Prostate gland (tissue), 2 donors: Measurements from ENCODE around the gene GRK1. TPM values are rescaled to one million over a fixed set of nuclear protein-coding genes. Genes with fewer than 3 reads are reported as not detected.

Experiments used
- DNase-seq: peaks from one replicate; pipeline ENCODE4 v3.0.0-alpha.2; 2019; ENCODE audit warnings: low spot score
- H3K27ac ChIP-seq, 2 donors: fragments of 200-600 bp; sonication (generic); 2 replicates each; pipeline ENCODE4 v1.5.1; 2017 to 2019
- H3K27me3 ChIP-seq: fragments of 200-600 bp; sonication (generic); replicated peaks from 2 replicates; pipeline ENCODE4 v1.5.1; 2019; ENCODE audit not compliant: insufficient read depth
- H3K36me3 ChIP-seq, 2 donors: fragments of 200-600 bp; sonication (generic); 1 replicate in 1 of 2; 2 replicates in 1 of 2; pipeline versions ENCODE4 v1.5.1 to v1.8.1; 2017 to 2019
- H3K4me1 ChIP-seq: fragments of 200-600 bp; sonication (generic); replicated peaks from 2 replicates; pipeline ENCODE4 v1.5.1; 2019
- H3K4me3 ChIP-seq, 2 donors: fragments of 200-600 bp; sonication (generic); 2 replicates each; pipeline ENCODE4 v1.5.1; 2017 to 2019
- H3K9me3 ChIP-seq: fragments of 200-600 bp; sonication (generic); 2 replicates; pipeline ENCODE4 v1.5.1; 2017
- CTCF ChIP-seq, 4 experiments: fragments of 200-600 bp in 2 of 4; fragments of 450-650 bp in 2 of 4; sonication (generic) in 2 of 4; IDR thresholded peaks; 1 replicate in 3 of 4; 2 replicates in 1 of 4; pipeline ENCODE4 v1.5.1; 2016 to 2019; ENCODE audit warnings: antibody characterized with exemption in 4 of 4, mild to moderate bottlenecking in 2 of 4, moderate library complexity in 2 of 4
- POLR2A ChIP-seq: fragments of 450-650 bp; IDR thresholded peaks from one replicate; pipeline ENCODE4 v1.6.1; 2016; ENCODE audit warnings: antibody characterized with exemption, mild to moderate bottlenecking
- POLR2AphosphoS5 ChIP-seq: sonication (generic); formaldehyde crosslinking; IDR thresholded peaks from one replicate; pipeline ENCODE4 v1.6.1; 2017; ENCODE audit warnings: antibody characterized with exemption
- WGBS: methylation state at CpG from one replicate; pipeline ENCODE4 v1.1.5; 2018; 5-methylcytosine and 5-hydroxymethylcytosine counted together
- intact Hi-C: fragments of 100-400 bp; cut with DNase I; formaldehyde crosslinking; loops from one replicate; pipeline ENCODE4 v1.14.2; 2022
- total RNA-seq, 2 donors: library from RNA; depleted of rRNA; stranded (reverse); fragments of >200 nt; gene quantifications; one replicate each; pipeline ENCODE4 v1.1.0, GENCODE V29; 2016

Gene GRK1
- total RNA-seq, 2 donors from 2014 or later, result 0.23 TPM; not detected in 1

- H3K36me3 ChIP-seq, result no peaks in the 10 kb centered on the region
- 91% methylated on average over 2 of the region's 2 CpGs for WGBS
- no peak for DNase-seq
- intact Hi-C loops, result no loop called here
- no peak overlapping the region for H3K27ac ChIP-seq
- H3K4me1 ChIP-seq, result no peaks in the 10 kb centered on the region
- H3K4me3 ChIP-seq, result no peak overlapping the region
- no peak for TF ChIP-seq POLR2AphosphoS5
- TF ChIP-seq CTCF (IDR thresholded peaks at IDR 0.05), result no peak
- no peak for TF ChIP-seq POLR2A
- H3K9me3 ChIP-seq, result no peaks in the 10 kb centered on the region
- H3K27me3 ChIP-seq, result no peaks in the 10 kb centered on the region
Observed at GRCh38 chr13:113762075-113762474, 95.1 kb downstream of the GRK1 start.

- H3K36me3 ChIP-seq, result no peaks in the 10 kb centered on the region
- no peaks in the 10 kb centered on the region for H3K9me3 ChIP-seq
- TF ChIP-seq POLR2AphosphoS5, result no peak
- no peak for TF ChIP-seq CTCF (IDR thresholded peaks at IDR 0.05)
- TF ChIP-seq POLR2A, result no peak
- WGBS, result 81% methylated on average over 11 of the region's 11 CpGs
- no peak overlapping the region for H3K4me3 ChIP-seq
- no peaks in the 10 kb centered on the region for H3K27me3 ChIP-seq
- H3K4me1 ChIP-seq, result no peaks in the 10 kb centered on the region
- no peak for DNase-seq
- H3K27ac ChIP-seq, result no peak overlapping the region
- intact Hi-C loops, result no loop called here
Observed at GRCh38 chr13:113762538-113762937, 95.5 kb downstream of the GRK1 start.

GRCh38 chr13:113763254-113763653 lies 96.2 kb downstream of the GRK1 start:
- TF ChIP-seq CTCF (IDR thresholded peaks at IDR 0.05) (no peak), POLR2A (no peak), POLR2AphosphoS5 (no peak)
- 84% methylated on average over 13 of the region's 13 CpGs for WGBS
- Histone ChIP-seq H3K9me3 (no peaks in the 10 kb centered on the region), H3K27me3 (no peaks in the 10 kb centered on the region), H3K4me1 (no peaks in the 10 kb centered on the region), H3K27ac (no peak overlapping the region), H3K4me3 (no peak overlapping the region), H3K36me3 (no peaks in the 10 kb centered on the region)
- intact Hi-C loops, result no loop called here
- no peak for DNase-seq

- no peaks in the 10 kb centered on the region for H3K36me3 ChIP-seq
- 81% methylated on average over 24 of the region's 25 CpGs for whole genome bisulfite sequencing
- H3K9me3 ChIP-seq, result no peaks in the 10 kb centered on the region
- no peak overlapping the region for H3K4me3 ChIP-seq
- no peaks in the 10 kb centered on the region for H3K27me3 ChIP-seq
- DNase-seq, result no peak
- TF ChIP-seq POLR2A, result no peak
- TF ChIP-seq POLR2AphosphoS5, result no peak
- intact Hi-C loops, result no loop called here
- no peak overlapping the region for H3K27ac ChIP-seq
- H3K4me1 ChIP-seq, result no peaks in the 10 kb centered on the region
Observed at GRCh38 chr13:113763961-113764792, 97.2 kb downstream of the GRK1 start.

- 89% methylated on average over 19 of the region's 19 CpGs for WGBS
- no peaks in the 10 kb centered on the region for H3K9me3 ChIP-seq
Observed at GRCh38 chr13:113764793-113765563, 98.0 kb downstream of the GRK1 start.

More at GRCh38 chr13:113764793-113765563, 98.0 kb downstream of the GRK1 start:
- Histone ChIP-seq H3K27me3 (no peaks in the 10 kb centered on the region), H3K36me3 (no peaks in the 10 kb centered on the region), H3K4me1 (no peaks in the 10 kb centered on the region), H3K27ac (no peak overlapping the region), H3K4me3 (no peak overlapping the region)
- TF ChIP-seq POLR2A (no peak), CTCF (IDR thresholded peaks at IDR 0.05) (no peak), POLR2AphosphoS5 (no peak)
- no peak for DNase-seq
- intact Hi-C loops, result no loop called here
